Measurements from ENCODE around the gene KCNMA1. TPM values are rescaled to one million over a fixed set of nuclear protein-coding genes. Genes with fewer than 3 reads are reported as not detected.

The KCNMA1 gene
- total and polyA plus RNA-seq, 10 donors, result 9.3 to 114 (median 51.5) TPM

DNA sequence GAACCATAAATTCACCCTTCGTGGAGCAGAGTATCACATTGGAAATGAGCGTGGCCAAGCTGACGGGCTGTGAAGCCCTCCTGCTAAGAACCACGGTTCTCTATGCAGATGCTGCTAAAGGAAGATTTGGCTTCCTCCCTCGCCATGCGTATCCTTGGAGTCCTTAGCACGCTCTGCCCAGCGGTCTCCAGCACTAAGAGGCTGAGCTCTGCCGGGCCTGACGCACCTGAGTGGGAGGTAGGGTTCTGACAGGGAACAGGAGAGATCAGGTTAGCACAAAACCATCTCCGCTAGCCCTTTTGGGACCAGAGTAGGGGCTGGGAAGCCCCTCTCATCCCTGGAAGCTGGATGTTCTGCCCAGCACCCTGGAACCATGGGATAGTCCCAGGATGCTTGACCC, 225.8 kb downstream of the KCNMA1 start:
- Histone ChIP-seq H3K4me1 (no peaks in the 10 kb centered on the region), H3K9me3 (no peaks in the 10 kb centered on the region), H3K27me3 (replicated peaks in 1 of 7) (peaks cover 0 to 71% (median 6%) of the 10 kb centered on the region in 7 donors), H3K27ac (no peak overlapping the region), H3K36me3 (no peaks in the 10 kb centered on the region), H3K4me3 (no peak overlapping the region)
- TF ChIP-seq POLR2A (IDR thresholded peaks at IDR 0.05) (no peak), POLR2AphosphoS5 (IDR thresholded peaks at IDR 0.05) (no peak)
- TF ChIP-seq, protein P1, sequence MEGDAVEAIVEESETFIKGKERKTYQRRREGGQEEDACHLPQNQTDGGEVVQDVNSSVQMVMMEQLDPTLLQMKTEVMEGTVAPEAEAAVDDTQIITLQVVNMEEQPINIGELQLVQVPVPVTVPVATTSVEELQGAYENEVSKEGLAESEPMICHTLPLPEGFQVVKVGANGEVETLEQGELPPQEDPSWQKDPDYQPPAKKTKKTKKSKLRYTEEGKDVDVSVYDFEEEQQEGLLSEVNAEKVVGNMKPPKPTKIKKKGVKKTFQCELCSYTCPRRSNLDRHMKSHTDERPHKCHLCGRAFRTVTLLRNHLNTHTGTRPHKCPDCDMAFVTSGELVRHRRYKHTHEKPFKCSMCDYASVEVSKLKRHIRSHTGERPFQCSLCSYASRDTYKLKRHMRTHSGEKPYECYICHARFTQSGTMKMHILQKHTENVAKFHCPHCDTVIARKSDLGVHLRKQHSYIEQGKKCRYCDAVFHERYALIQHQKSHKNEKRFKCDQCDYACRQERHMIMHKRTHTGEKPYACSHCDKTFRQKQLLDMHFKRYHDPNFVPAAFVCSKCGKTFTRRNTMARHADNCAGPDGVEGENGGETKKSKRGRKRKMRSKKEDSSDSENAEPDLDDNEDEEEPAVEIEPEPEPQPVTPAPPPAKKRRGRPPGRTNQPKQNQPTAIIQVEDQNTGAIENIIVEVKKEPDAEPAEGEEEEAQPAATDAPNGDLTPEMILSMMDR (IDR thresholded peaks at IDR 0.05 in 8 of 11, conservative IDR thresholded peaks at IDR 0.05 in 3 of 11), result no peak
- 86 to 96% (median 92%) methylated on average over 11 of the region's 11 CpGs for WGBS, 5 donors
- intact Hi-C loops (cut with DNase I; ENCODE audit: low total_unique reads), result no loop called here
- no peak for DNase-seq

DNA sequence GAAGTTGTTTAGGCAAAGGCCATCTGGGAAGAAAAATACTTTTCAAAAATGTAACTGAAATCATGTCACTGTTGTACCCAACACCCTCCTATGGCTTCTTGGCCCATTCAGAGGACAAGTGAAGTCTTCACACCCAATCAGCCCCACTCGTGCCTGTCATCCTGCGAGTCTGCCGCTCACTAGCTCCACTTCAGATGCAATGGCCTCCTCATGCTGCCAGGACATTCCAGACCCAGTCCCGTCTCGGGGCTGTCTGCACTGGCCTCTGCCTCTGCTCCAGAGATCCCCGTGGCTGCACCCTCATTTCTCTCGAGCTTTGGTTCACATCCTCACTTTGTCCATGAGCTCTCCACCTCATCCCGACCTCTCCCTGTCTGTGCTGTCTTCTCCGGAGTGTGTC, 227.1 kb downstream of the KCNMA1 start:
- 72 to 79% (median 78%) methylated on average over 9 of the region's 9 CpGs for WGBS, 5 donors
- Histone ChIP-seq H3K4me1 (no peaks in the 10 kb centered on the region), H3K4me3 (no peak overlapping the region), H3K9me3 (no peaks in the 10 kb centered on the region), H3K27me3 (replicated peaks in 1 of 7) (peaks cover 0 to 74% (median 6%) of the 10 kb centered on the region in 7 donors), H3K27ac (no peak overlapping the region), H3K36me3 (no peaks in the 10 kb centered on the region)
- TF ChIP-seq POLR2AphosphoS5 (IDR thresholded peaks at IDR 0.05), result no peak
- TF ChIP-seq, protein P1 (IDR thresholded peaks at IDR 0.05 in 8 of 11, conservative IDR thresholded peaks at IDR 0.05 in 3 of 11), result no peak
- no peak for TF ChIP-seq POLR2A (IDR thresholded peaks at IDR 0.05)
- DNase-seq, result no peak
- intact Hi-C loops (cut with DNase I; ENCODE audit: low total_unique reads), result no loop called here

- Histone ChIP-seq H3K9me3 (no peaks in the 10 kb centered on the region), H3K36me3 (no peaks in the 10 kb centered on the region), H3K27me3 (replicated peaks in 1 of 7) (peaks cover 0 to 74% (median 6%) of the 10 kb centered on the region in 7 donors), H3K4me3 (no peak overlapping the region), H3K27ac (no peak overlapping the region), H3K4me1 (no peaks in the 10 kb centered on the region)
- no peak for TF ChIP-seq POLR2A (IDR thresholded peaks at IDR 0.05)
- no peak for TF ChIP-seq POLR2AphosphoS5 (IDR thresholded peaks at IDR 0.05)
- TF ChIP-seq, protein P1 (IDR thresholded peaks at IDR 0.05 in 8 of 11, conservative IDR thresholded peaks at IDR 0.05 in 3 of 11), result no peak
- intact Hi-C loops (cut with DNase I; ENCODE audit: low total_unique reads), result no loop called here
- no peak for DNase-seq
- WGBS, 5 donors, result 56 to 66% (median 62%) methylated on average over 4 to 7 of the region's 7 CpGs
Observed at GRCh38 chr10:77409697-77410471, 227.7 kb downstream of the KCNMA1 start.

DNA sequence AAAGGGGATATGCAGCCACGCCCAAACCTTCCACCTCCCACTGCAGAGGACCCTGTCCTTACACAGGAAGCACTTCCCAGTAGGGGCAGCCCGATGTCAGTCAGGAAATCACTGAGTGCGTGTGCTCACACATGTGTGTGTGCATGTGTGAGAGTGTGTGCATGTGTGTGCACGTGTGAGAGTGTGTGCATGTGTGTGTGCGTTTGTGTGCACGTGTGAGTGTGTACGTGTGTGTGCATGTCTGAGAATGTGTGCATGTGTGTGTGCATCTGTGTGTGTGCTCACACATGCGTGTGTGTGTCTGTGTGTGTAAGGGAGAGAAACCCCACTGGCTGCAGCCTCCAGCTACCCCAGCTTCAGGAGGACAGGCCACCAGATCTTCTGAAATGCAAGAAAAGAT, 229.3 kb downstream of the KCNMA1 start:
- intact Hi-C loops (cut with DNase I; ENCODE audit: low total_unique reads), result no loop called here
- H3K27me3 ChIP-seq (replicated peaks in 1 of 7), result peaks cover 0 to 77% (median 6%) of the 10 kb centered on the region in 7 donors

More for the DNA sequence above, 229.3 kb downstream of the KCNMA1 start:
- no peaks in the 10 kb centered on the region for H3K36me3 ChIP-seq
- no peak overlapping the region for H3K27ac ChIP-seq
- H3K9me3 ChIP-seq, result no peaks in the 10 kb centered on the region
- no peak overlapping the region for H3K4me3 ChIP-seq
- no peak for DNase-seq
- 77 to 85% (median 83%) methylated on average over 8 of the region's 8 CpGs for WGBS, 5 donors
- no peaks in the 10 kb centered on the region for H3K4me1 ChIP-seq
- no peak for TF ChIP-seq POLR2A (IDR thresholded peaks at IDR 0.05)
- TF ChIP-seq, protein P1 (IDR thresholded peaks at IDR 0.05 in 8 of 11, conservative IDR thresholded peaks at IDR 0.05 in 3 of 11), result no peak
- no peak for TF ChIP-seq POLR2AphosphoS5 (IDR thresholded peaks at IDR 0.05)
